Measurements from ENCODE around the gene FRMD4B. TPM values are rescaled to one million over a fixed set of nuclear protein-coding genes. Genes with fewer than 3 reads are reported as not detected.

FRMD4B gene
- total RNA-seq, 2 experiments from 2014 or later, result 29.1 to 32.8 TPM

DNA sequence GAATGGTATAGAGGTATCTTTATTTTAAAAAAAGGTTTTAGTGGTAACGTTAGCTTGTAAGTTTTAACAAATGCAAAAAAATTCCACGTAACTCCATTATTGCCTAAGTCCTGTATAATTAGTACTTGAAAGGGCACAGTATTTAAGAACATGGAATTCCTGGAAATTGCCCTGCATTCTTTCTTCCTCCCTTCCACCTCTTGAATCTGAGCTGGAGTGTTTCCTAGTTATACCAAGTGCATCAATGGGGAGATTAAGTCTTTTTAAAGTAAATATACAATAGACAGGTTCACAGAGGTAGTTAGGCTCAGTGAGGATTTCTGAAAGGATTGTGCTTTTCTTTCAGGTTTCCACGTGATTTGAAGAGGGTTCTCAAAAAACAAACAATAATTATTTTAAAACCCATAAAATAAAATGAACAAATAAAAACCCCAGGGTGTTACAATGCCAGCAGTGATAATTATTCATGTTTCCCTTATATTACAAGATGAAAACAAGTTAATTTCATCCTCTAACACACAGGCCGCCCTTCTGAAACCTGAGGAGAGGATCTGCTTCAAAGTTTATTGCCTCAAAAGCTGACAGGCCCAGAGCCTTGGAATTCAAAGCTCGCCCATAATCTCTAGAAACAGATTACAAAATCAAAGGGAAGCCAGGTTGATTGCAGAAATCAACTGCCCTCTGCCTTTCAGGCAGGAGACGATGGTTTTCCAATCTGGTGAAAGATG is 134.6 kb downstream of the FRMD4B start:
- ChIA-PET POLR2A (interaction anchor here (0.8 to 0.9 kb wide), 2 partner anchors 14 to 158 kb away, joined by 3 read pairs; no protein-coding TSS in a partner anchor), CTCF (interaction anchor here (0.6 to 1.0 kb wide), 2 partner anchors 55 to 483 kb away, joined by 3 to 4 read pairs; no protein-coding TSS in a partner anchor)
- Mint-ChIP-seq H3K36me3 (no peaks in the 10 kb centered on the region), H3K9me3 (no peaks in the 10 kb centered on the region), H3K27me3 (no peaks in the 10 kb centered on the region), H3K27ac (no peak overlapping the region), H3K4me1 (ENCODE audit: low read depth) (peaks cover 14% of the 10 kb centered on the region), H3K4me3 (no peak overlapping the region)
- DNase-seq, result no peak
- intact Hi-C loops (cut with micrococcal nuclease), result loop anchor here (5.0 kb wide), 1 partner anchor 36 kb away; no protein-coding TSS in a partner anchor

DNA sequence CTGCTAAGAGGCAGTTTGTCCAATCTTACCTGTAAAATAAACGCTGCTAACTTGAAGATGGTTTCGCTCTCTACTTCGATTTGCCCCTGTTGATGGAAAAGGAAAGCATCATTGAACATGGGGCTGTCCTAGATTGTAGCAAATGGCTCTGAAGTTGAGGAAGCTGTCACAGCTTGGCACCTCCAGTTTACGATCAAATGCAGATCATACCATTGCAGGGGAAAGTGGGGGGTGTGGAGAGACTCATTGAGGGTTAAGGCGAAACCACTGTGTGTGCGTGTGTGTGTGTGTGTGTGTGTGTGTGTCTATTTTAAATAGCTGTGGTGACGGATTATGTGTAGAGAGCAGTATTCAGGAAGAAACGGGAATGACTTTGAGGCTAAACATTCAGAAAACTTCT is 135.9 kb downstream of the FRMD4B start:
- H3K27me3 Mint-ChIP-seq, result no peaks in the 10 kb centered on the region
- peaks cover 14% of the 10 kb centered on the region for H3K4me1 Mint-ChIP-seq (ENCODE audit: low read depth)
- peak; percentile 77 for DNase-seq
- CTCF ChIA-PET, result interaction anchor here (0.6 to 1.5 kb wide), 3 partner anchors 50 to 140 kb away, joined by 3 to 6 read pairs (median 3); no protein-coding TSS in a partner anchor
- H3K36me3 Mint-ChIP-seq, result no peaks in the 10 kb centered on the region
- peak overlapping the region; percentile 67 for H3K4me3 Mint-ChIP-seq
- POLR2A ChIA-PET, result interaction anchor here (1.4 kb wide), 1 partner anchor 37 kb away, joined by 4 read pairs; no protein-coding TSS in a partner anchor
- intact Hi-C loops (cut with micrococcal nuclease), result loop anchor here (1.0 to 5.0 kb wide), 2 partner anchors 37 to 52 kb away; no protein-coding TSS in a partner anchor
- no peaks in the 10 kb centered on the region for H3K9me3 Mint-ChIP-seq
- H3K27ac Mint-ChIP-seq, result peak overlapping the region; percentile 53

DNA sequence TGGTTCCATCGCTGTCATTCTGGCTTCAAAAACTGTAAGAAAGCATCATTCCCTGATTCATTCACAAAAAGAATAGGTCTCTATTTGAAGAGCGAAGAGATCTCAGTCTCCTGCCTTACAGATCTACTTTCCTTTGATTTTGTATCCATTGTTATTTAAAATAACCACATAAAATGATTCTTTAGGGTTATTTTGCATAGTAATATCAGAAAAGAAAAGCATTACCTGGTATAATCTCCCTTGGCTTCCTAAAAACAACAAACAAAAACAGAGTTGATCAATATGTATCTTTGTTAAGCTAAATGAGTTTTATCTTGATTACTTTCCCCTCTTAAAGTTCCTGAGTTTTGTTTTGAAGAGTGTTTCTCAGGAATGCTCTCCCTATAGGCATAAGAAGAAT is 136.9 kb downstream of the FRMD4B start:
- Mint-ChIP-seq H3K27me3 (no peaks in the 10 kb centered on the region), H3K27ac (no peak overlapping the region), H3K36me3 (no peaks in the 10 kb centered on the region), H3K4me3 (peak overlapping the region; percentile 67), H3K9me3 (no peaks in the 10 kb centered on the region), H3K4me1 (ENCODE audit: low read depth) (peaks cover 14% of the 10 kb centered on the region)
- POLR2A ChIA-PET, result no interaction called here
- intact Hi-C loops (cut with micrococcal nuclease), result no loop called here
- CTCF ChIA-PET, result interaction anchor here (0.6 to 1.5 kb wide), 3 partner anchors 49 to 139 kb away, joined by 3 to 6 read pairs (median 3); no protein-coding TSS in a partner anchor
- DNase-seq, result no peak

DNA sequence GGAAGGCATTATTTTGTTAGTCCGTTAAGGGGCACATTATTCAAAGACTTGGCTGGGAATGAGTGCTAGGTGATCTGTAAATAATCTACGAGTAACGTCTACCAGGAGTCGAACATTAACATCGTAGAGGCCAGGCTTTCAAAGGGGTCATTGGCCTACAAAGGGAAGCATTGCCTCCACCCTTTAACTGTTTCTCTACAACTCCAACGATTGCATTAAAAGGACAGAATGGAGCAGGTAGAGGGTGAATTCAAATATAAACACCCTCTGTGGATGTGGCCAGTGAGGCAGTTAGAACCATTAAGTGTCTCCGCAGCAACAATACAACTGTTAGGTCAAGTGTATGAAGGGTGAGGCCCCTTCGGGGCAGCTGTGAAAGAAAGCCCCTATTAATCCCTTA is 137.5 kb downstream of the FRMD4B start:
- Mint-ChIP-seq H3K4me1 (ENCODE audit: low read depth) (peaks cover 14% of the 10 kb centered on the region), H3K4me3 (no peak overlapping the region), H3K27ac (no peak overlapping the region), H3K36me3 (no peaks in the 10 kb centered on the region), H3K9me3 (no peaks in the 10 kb centered on the region), H3K27me3 (no peaks in the 10 kb centered on the region)
- POLR2A ChIA-PET, result no interaction called here
- intact Hi-C loops (cut with micrococcal nuclease), result no loop called here
- CTCF ChIA-PET, result interaction anchor here (1.5 kb wide), 1 partner anchor 58 kb away, joined by 6 read pairs; no protein-coding TSS in a partner anchor
- DNase-seq, result no peak

DNA sequence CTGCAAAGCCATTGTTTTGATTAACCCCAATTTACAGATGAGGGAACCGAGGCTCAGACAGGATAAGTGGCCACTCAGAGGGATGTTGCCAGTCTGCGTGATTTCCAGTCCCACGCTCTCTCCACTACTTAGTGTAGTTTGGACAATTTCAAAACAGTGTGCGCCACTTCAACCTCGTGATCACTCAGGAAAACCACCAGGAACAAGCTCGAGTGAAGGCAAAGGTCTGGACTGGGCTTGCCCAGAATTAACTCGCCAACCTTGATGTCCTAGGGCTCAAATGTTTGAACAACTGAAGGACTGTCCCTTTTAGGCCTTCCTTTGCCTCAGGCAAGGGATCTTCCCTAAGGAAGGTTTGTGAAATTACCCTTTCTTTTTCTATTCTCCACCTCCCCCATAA is 139.3 kb downstream of the FRMD4B start:
- DNase-seq, result no peak
- H3K4me3 Mint-ChIP-seq, result no peak overlapping the region
- ChIA-PET POLR2A (no interaction called here), CTCF (no interaction called here)
- no peaks in the 10 kb centered on the region for H3K27me3 Mint-ChIP-seq
- no peak overlapping the region for H3K27ac Mint-ChIP-seq
- intact Hi-C loops (cut with micrococcal nuclease), result no loop called here
- H3K9me3 Mint-ChIP-seq, result no peaks in the 10 kb centered on the region
- H3K4me1 Mint-ChIP-seq (ENCODE audit: low read depth), result peaks cover 20% of the 10 kb centered on the region
- no peaks in the 10 kb centered on the region for H3K36me3 Mint-ChIP-seq

DNA sequence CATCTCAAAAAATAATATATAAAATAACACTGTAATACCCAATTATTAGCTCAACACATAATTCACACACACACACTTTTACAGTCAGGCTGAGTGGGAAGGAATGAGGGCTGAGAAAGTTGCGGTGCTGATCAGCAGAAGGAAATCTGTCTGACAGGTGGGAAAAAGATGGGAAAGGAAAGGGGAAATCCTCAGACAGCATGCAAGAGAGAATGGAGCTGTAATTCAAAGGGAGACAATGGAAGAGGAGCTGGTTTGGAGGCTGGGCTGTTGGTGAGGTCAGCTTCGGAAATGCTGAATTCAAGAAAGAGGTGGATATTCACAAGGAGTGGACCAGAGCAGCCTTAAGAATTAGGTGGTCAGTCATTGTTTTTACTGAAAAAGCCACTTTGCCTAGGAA is 141.8 kb downstream of the FRMD4B start:
- ChIA-PET CTCF (interaction anchor here (1.4 to 1.8 kb wide), 2 partner anchors 62 to 82 kb away, joined by 6 to 7 read pairs; no protein-coding TSS in a partner anchor), POLR2A (interaction anchor here (1.2 kb wide), 1 partner anchor 32 kb away, joined by 3 read pairs; no protein-coding TSS in a partner anchor)
- Mint-ChIP-seq H3K4me1 (ENCODE audit: low read depth) (peaks cover 9% of the 10 kb centered on the region), H3K9me3 (no peaks in the 10 kb centered on the region), H3K4me3 (no peak overlapping the region), H3K27me3 (no peaks in the 10 kb centered on the region), H3K36me3 (no peaks in the 10 kb centered on the region), H3K27ac (no peak overlapping the region)
- intact Hi-C loops (cut with micrococcal nuclease), result no loop called here
- no peak for DNase-seq

DNA sequence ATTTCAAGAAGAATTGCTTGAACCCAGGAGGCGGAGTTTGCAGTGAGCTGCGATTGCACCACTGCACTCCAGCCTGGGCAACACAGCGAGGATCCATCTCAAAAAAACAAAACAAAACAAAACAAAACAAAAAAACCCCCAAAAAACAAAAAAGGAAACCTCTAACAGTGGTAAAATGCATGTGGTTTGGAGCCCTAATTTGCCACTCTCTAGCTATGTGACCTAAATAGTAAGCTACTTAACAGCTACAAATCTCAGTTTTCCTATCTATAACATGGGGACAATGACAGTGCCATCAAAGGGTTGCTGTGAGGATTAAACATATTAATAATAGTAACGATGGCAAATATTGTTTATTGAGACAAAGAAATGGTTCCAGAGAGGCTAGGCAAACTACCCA is 144.1 kb downstream of the FRMD4B start:
- ChIA-PET CTCF (interaction anchor here (1.6 kb wide), 1 partner anchor 120 kb away, joined by 4 read pairs; no protein-coding TSS in a partner anchor), POLR2A (interaction anchor here (1.6 kb wide), 1 partner anchor 42 kb away, joined by 5 read pairs; no protein-coding TSS in a partner anchor)
- intact Hi-C loops (cut with micrococcal nuclease), result no loop called here
- Mint-ChIP-seq H3K4me3 (no peak overlapping the region), H3K27me3 (no peaks in the 10 kb centered on the region), H3K27ac (no peak overlapping the region), H3K36me3 (no peaks in the 10 kb centered on the region), H3K4me1 (ENCODE audit: low read depth) (peaks cover 10% of the 10 kb centered on the region), H3K9me3 (no peaks in the 10 kb centered on the region)
- no peak for DNase-seq

DNA sequence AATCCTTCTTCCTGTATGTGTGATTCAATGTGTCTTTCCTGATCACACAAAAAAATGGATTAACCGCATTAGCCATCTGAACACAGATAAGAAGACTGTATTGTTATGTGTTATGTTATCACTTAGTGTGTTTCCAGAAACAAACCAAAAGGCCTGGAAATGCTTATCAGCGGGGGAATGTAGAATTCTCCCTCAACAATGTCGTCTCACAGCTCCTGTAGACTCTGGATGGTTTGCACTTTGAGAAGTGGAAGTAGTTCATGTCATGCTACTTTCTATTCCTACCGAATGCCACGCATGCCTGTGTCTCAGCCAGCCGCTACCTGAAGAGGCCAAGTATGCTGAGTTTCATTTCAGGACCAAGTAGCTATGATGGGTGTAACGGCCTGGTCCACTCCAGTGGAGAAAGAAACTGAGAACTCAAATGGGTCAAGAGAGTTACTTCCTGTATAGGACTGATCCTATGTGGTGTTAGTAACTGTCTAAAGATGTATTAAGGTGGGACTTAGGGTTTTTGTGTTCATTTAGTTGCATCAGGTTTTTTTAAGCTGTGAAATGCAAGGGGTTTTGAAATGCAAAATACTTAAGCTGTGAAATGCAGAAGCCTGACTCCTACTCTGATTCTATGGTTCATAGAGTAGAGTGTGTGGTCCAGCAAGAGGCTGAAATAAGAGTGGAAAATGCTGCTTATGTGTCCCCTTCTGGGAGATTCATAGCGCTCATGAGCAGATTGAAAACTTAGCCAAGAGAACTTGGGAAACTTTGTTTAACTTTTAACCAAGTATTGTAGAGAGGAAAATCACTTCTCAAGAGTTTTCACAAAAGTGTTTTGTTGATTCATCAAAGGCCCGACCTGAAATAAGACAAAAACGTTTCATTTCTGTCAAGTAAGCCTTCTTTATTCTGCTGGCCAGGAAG is 145.0 kb downstream of the FRMD4B start:
- Mint-ChIP-seq H3K36me3 (no peaks in the 10 kb centered on the region), H3K4me1 (ENCODE audit: low read depth) (peaks cover 15% of the 10 kb centered on the region), H3K27me3 (no peaks in the 10 kb centered on the region), H3K27ac (no peak overlapping the region), H3K9me3 (no peaks in the 10 kb centered on the region), H3K4me3 (no peak overlapping the region)
- intact Hi-C loops (cut with micrococcal nuclease), result no loop called here
- POLR2A ChIA-PET, result no interaction called here
- no peak for DNase-seq
- CTCF ChIA-PET, result interaction anchor here (1.6 kb wide), 1 partner anchor 120 kb away, joined by 4 read pairs; no protein-coding TSS in a partner anchor

DNA sequence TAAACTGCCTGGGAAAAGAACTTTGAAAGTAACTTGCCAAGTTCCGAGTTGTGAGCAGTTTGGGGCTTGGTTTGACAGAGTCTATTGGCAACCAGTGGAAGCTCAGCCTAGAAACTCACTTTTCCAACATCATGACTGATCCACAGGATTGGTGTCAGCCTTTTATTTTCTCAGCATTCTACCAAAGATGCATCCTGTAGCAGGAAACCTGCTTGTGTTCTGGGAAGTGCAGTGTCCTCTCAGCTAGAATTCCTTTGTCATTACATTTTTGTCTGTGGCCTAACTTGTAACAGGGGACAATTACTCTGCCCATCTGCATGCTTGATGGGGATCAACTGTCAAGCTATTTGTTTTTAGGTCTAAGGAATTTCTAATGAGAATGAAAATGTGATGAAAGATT is 146.8 kb downstream of the FRMD4B start:
- Mint-ChIP-seq H3K36me3 (no peaks in the 10 kb centered on the region), H3K27me3 (no peaks in the 10 kb centered on the region), H3K9me3 (no peaks in the 10 kb centered on the region), H3K4me3 (no peak overlapping the region), H3K27ac (no peak overlapping the region), H3K4me1 (ENCODE audit: low read depth) (peaks cover 23% of the 10 kb centered on the region)
- DNase-seq, result no peak
- POLR2A ChIA-PET, result no interaction called here
- intact Hi-C loops (cut with micrococcal nuclease), result no loop called here
- CTCF ChIA-PET, result interaction anchor here (0.6 kb wide), 1 partner anchor 9 kb away, joined by 3 read pairs; no protein-coding TSS in a partner anchor

DNA sequence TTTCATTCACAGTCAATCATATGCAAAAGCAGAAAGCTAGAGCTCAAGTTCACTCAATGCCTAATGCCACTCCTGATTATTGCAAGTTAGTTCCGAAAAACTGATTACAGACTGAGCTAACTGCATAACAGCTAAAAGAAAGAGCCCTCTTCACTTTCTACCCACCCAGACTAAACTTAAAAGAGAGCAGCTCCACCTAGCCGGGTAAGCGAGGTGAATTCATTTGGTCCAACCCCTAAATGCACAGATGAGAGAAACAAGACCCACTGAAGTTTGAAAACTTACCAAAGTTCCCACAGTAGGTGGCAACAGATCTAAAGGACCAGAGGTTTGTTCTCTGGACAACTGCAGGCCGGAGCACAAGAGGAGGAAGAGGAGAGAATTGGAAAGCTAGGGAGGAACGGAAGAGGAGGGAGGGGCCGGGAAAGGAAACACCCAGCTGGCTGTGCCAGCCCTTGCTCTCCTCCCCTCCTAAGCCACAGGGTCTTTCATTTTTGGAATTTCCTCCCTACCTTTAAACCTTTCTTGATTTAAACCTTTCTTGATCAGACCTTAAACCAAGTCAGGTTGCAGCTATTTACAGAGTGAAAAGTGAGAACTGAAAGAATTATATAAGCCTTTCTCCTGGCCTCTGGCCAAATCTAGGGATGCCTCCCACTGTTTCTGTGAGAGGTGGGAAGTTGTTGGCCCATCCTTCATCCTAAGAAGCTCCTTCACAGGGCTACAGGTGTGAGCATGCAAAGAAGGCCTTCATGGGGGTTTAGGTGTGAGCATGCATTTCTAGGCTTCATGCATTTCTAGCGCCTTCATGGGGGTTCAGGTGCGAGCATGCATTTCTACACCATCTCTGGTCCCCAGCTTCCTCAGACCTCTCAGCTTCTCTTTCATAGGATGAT is 148.8 kb downstream of the FRMD4B start:
- POLR2A ChIA-PET, result interaction anchor here (0.9 to 1.0 kb wide), 3 partner anchors 14 to 38 kb away, joined by 3 read pairs; no protein-coding TSS in a partner anchor
- Mint-ChIP-seq H3K27me3 (no peaks in the 10 kb centered on the region), H3K4me3 (peak overlapping the region; percentile 64), H3K36me3 (no peaks in the 10 kb centered on the region), H3K9me3 (no peaks in the 10 kb centered on the region), H3K4me1 (ENCODE audit: low read depth) (peaks cover 17% of the 10 kb centered on the region), H3K27ac (peak overlapping the region; percentile 20)
- DNase-seq, result no peak
- CTCF ChIA-PET, result interaction anchor here (0.6 to 2.0 kb wide), 10 partner anchors 19 to 116 kb away, joined by 3 to 10 read pairs (median 4); no protein-coding TSS in a partner anchor
- intact Hi-C loops (cut with micrococcal nuclease), result loop anchor here (1.0 to 2.0 kb wide), 2 partner anchors 24 to 39 kb away; no protein-coding TSS in a partner anchor

DNA sequence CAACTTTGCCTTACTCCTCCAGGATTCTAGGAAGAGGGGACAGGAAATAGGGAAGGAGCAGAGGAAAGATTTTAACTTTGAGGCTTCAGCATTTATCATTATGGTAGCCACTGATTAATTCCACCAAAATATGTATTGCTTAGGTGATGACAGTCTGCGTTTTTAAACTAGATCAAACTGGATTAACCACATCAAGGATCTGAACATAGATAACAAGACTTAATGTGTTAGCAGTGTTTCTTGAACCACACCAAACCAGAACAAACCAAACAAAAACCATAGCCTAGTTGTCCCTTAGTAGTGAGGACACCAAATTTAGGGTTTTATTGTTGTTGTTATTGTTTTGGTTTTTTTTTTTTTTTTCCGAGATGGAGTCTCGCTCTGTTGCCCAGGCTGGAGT is 150.0 kb downstream of the FRMD4B start:
- intact Hi-C loops (cut with micrococcal nuclease), result loop anchor here (1.0 to 2.0 kb wide), 2 partner anchors 23 to 38 kb away; no protein-coding TSS in a partner anchor

More for the DNA sequence above, 150.0 kb downstream of the FRMD4B start:
- Mint-ChIP-seq H3K4me1 (ENCODE audit: low read depth) (peaks cover 17% of the 10 kb centered on the region), H3K4me3 (no peak overlapping the region), H3K27me3 (no peaks in the 10 kb centered on the region), H3K9me3 (no peaks in the 10 kb centered on the region), H3K36me3 (no peaks in the 10 kb centered on the region), H3K27ac (no peak overlapping the region)
- DNase-seq, result no peak
- ChIA-PET POLR2A (interaction anchor here (0.6 kb wide), 1 partner anchor 14 kb away, joined by 3 read pairs; no protein-coding TSS in a partner anchor), CTCF (interaction anchor here (0.6 to 1.7 kb wide), 5 partner anchors 17 to 86 kb away, joined by 3 to 10 read pairs (median 3); no protein-coding TSS in a partner anchor)

Data from activated CD4-positive, alpha-beta memory T cell treated with anti-CD3 and anti-CD28 coated beads for 36 hours (primary cell).